Right atrium auricular region (tissue), 2 donors: ENCODE results near the gene PARP14. TPM values are rescaled to one million over a fixed set of nuclear protein-coding genes. Genes with fewer than 3 reads are reported as not detected.
"Not testable (repeated sequence)": the region's sequence is repeated elsewhere in the genome, so short reads cannot be mapped to it uniquely, and the experiment has no call there.

ENCODE experiments used
- DNase-seq: peaks from one replicate; pipeline ENCODE4 v3.0.0-alpha.2; 2019; ENCODE audit warnings: low spot score
- H3K27ac ChIP-seq, 2 donors: fragments of 200-600 bp; sonication (generic); 1 replicate in 1 of 2; 2 replicates in 1 of 2; pipeline ENCODE4 v1.5.1; 2016 to 2019
- H3K27me3 ChIP-seq, 2 donors: fragments of 200-600 bp; sonication (generic); one replicate each; pipeline versions ENCODE4 v1.5.1 to v1.6.0; 2017 to 2019
- H3K36me3 ChIP-seq: fragments of 200-600 bp; sonication (generic); one replicate; pipeline ENCODE4 v1.5.1; 2016
- H3K4me1 ChIP-seq, 2 donors: fragments of 200-600 bp; sonication (generic); one replicate each; pipeline versions ENCODE4 v1.5.1 to v1.6.0; 2017 to 2019
- H3K4me3 ChIP-seq, 2 donors: fragments of 200-600 bp; sonication (generic); 1 replicate in 1 of 2; 2 replicates in 1 of 2; pipeline ENCODE4 v1.5.1; 2017 to 2019; ENCODE audit warnings: mild to moderate bottlenecking in 1 of 2, moderate library complexity in 1 of 2
- H3K9me3 ChIP-seq, 2 donors: fragments of 200-600 bp; sonication (generic); one replicate each; pipeline ENCODE4 v1.5.1; 2019
- total RNA-seq, 2 donors: library from RNA; depleted of rRNA; stranded (reverse); fragments of >200 nt; gene quantifications; one replicate each; pipeline ENCODE4 v1.1.0, GENCODE V29; 2016
- TF ChIP-seq, protein P1 (sequence below), 2 donors: fragments of 200-600 bp; sonication (generic); IDR thresholded peaks; one replicate each; pipeline ENCODE4 v1.5.1; 2019; ENCODE audit warnings: antibody characterized with exemption in 2 of 2

PARP14 gene
- total RNA-seq, 2 donors from 2014 or later, result 9.5 to 13.5 TPM

DNA sequence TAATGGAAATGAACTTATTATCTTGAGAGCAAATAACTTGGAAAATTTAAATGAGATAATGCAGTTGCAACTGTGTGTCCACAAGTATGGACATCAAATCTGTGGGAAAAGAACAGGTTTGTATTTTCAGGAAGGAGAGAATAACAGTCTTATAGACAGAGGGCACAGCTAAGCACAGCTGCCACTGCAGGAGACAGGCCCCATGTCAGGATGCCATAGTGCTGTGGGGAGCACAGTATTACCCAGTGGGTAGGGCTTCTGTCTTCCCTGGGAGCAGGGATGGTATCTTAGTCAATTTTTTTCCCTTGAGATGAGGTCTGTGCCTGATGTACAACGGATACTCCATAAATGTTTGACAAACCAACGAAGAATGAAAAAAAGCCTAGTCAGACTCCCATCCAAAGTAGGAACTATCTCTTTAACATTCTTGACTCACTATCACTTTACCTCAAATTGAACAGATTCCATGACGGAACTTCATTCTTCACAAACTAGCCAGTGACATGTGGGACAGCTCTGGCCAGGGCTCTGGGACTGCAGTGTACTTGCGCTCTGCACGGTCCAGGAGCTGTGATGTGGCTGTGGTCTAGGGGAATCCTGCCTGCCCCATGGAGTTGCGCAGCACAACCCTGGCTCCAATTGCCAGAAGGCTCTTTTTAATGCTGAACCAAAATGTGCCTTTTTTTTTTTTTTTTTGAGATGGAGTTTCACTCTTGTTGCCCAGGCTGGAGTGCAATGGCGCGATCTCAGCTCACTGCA, 48.3 kb downstream of the PARP14 start:
- Histone ChIP-seq H3K4me3 (no peak overlapping the region), H3K9me3 (no peaks in the 10 kb centered on the region), H3K4me1 (no peaks in the 10 kb centered on the region), H3K36me3 (no peaks in the 10 kb centered on the region), H3K27me3 (no peaks in the 10 kb centered on the region), H3K27ac (no peak overlapping the region)
- no peak for DNase-seq
- TF ChIP-seq, protein P1, sequence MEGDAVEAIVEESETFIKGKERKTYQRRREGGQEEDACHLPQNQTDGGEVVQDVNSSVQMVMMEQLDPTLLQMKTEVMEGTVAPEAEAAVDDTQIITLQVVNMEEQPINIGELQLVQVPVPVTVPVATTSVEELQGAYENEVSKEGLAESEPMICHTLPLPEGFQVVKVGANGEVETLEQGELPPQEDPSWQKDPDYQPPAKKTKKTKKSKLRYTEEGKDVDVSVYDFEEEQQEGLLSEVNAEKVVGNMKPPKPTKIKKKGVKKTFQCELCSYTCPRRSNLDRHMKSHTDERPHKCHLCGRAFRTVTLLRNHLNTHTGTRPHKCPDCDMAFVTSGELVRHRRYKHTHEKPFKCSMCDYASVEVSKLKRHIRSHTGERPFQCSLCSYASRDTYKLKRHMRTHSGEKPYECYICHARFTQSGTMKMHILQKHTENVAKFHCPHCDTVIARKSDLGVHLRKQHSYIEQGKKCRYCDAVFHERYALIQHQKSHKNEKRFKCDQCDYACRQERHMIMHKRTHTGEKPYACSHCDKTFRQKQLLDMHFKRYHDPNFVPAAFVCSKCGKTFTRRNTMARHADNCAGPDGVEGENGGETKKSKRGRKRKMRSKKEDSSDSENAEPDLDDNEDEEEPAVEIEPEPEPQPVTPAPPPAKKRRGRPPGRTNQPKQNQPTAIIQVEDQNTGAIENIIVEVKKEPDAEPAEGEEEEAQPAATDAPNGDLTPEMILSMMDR (IDR thresholded peaks at IDR 0.05), result no peak

DNA sequence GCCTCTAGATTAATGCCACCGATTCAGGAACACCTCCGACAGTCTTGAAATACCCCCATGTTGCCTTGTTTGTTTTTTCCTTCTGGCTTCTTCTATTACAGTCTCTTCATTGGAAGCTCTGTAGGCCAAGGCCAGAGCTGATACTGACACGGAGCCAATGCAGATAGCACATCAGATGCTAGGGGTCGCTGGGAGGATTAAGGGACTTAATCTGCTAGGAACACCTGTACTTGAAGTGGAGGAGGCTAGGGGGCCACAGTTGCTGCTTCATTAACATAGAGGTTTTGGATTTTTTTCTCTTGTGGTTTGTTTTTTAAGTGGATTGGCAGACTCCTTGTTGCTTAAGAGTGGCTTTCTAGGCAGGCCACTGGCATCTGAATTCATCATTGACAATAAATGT, 49.6 kb downstream of the PARP14 start:
- Histone ChIP-seq H3K4me1 (no peaks in the 10 kb centered on the region), H3K36me3 (no peaks in the 10 kb centered on the region)

DNA sequence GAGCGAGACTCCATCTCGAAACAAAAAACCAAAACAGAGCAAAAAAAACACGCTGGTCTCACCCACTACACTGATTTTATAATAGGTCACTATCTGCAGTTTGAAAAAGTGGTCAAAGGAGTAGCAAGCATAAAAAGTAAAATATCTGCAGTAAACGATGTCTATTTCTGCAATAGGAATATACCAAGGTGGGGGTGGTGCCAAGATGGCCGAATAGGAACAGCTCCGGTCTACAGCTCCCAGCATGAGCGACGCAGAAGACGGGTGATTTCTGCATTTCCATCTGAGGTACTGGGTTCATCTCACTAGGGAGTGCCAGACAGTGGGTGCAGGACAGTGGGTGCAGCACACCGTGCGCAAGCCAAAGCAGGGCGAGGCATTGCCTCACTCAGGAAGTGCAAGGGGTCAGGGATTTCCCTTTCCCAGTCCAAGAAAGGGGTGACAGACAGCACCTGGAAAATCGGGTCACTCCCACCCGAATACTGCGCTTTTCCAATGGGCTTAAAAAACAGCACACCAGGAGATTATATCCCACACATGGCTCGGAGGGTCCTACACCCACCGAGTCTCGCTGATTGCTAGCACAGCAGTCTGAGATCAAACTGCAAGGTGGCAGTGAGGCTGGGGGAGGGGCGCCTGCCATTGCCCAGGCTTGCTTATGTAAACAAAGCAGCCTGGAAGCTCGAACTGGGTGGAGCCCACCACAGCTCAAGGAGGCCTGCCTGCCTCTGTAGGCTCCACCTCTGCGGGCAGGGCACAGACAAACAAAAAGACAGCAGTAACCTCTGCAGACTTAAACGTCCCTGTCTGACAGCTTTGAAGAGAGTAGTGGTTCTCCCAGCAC, 52.3 kb downstream of the PARP14 start:
- H3K9me3 ChIP-seq, H3K36me3 ChIP-seq, H3K27ac ChIP-seq, DNase-seq, H3K27me3 ChIP-seq, H3K4me1 ChIP-seq, H3K4me3 ChIP-seq: not testable (repeated sequence)

More for the DNA sequence above, 49.6 kb downstream of the PARP14 start:
- no peak for DNase-seq
- Histone ChIP-seq H3K9me3 (no peaks in the 10 kb centered on the region), H3K4me3 (no peak overlapping the region), H3K27ac (no peak overlapping the region), H3K27me3 (no peaks in the 10 kb centered on the region)
- TF ChIP-seq, protein P1 (IDR thresholded peaks at IDR 0.05), result no peak

- Histone ChIP-seq H3K9me3 (no peaks in the 10 kb centered on the region), H3K27me3 (no peaks in the 10 kb centered on the region), H3K27ac (no peak overlapping the region), H3K4me1 (no peaks in the 10 kb centered on the region), H3K36me3 (peaks cover 16% of the 10 kb centered on the region), H3K4me3 (no peak overlapping the region)
- TF ChIP-seq, protein P1 (IDR thresholded peaks at IDR 0.05), result no peak
- no peak for DNase-seq
These were observed 58.5 kb downstream of the PARP14 start for GRCh38 chr3:122739172-122739571.

DNA sequence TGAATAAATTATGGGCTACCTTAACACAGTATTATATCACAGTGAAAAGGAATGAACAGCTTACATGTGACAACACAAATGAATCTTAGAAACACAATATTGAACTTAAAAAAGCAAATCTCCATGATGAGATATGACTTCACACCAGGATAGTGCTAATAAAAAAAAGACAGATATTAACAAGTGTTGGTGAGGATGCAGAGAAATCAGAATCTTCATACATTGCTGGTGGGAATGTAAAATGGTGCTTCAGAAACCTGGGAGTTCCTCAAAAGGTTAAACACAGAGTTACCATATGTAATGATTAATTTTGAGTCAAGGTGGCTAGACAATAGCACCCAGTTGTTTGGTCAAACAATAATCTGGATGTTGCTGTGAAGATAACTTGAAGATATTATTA, 61.6 kb downstream of the PARP14 start:
- peaks cover 16% of the 10 kb centered on the region for H3K36me3 ChIP-seq
- no peak overlapping the region for H3K4me3 ChIP-seq
- H3K27me3 ChIP-seq, result no peaks in the 10 kb centered on the region
- TF ChIP-seq, protein P1 (IDR thresholded peaks at IDR 0.05), result no peak
- no peak for DNase-seq
- no peaks in the 10 kb centered on the region for H3K4me1 ChIP-seq
- no peaks in the 10 kb centered on the region for H3K9me3 ChIP-seq
- H3K27ac ChIP-seq, result no peak overlapping the region

GRCh38 chr3:122743581-122744120, 63.0 kb downstream of the PARP14 start:
- H3K9me3 ChIP-seq, result no peaks in the 10 kb centered on the region
- H3K36me3 ChIP-seq, result peaks cover 16% of the 10 kb centered on the region
- TF ChIP-seq, protein P1 (IDR thresholded peaks at IDR 0.05), result no peak

More at GRCh38 chr3:122743581-122744120, 63.0 kb downstream of the PARP14 start:
- Histone ChIP-seq H3K4me1 (no peaks in the 10 kb centered on the region), H3K4me3 (no peak overlapping the region), H3K27ac (no peak overlapping the region), H3K27me3 (no peaks in the 10 kb centered on the region)
- no peak for DNase-seq
